Fibroblast of skin of right quadriceps (primary cell): ENCODE data around the gene BIRC5.
"Not testable (repeated sequence)": the region's sequence is repeated elsewhere in the genome, so short reads cannot be mapped to it uniquely, and the experiment has no call there.

Source experiments
- DNase-seq: peaks from one replicate; pipeline ENCODE4 v3.0.0-alpha.2; 2013

The BIRC5 gene

DNA sequence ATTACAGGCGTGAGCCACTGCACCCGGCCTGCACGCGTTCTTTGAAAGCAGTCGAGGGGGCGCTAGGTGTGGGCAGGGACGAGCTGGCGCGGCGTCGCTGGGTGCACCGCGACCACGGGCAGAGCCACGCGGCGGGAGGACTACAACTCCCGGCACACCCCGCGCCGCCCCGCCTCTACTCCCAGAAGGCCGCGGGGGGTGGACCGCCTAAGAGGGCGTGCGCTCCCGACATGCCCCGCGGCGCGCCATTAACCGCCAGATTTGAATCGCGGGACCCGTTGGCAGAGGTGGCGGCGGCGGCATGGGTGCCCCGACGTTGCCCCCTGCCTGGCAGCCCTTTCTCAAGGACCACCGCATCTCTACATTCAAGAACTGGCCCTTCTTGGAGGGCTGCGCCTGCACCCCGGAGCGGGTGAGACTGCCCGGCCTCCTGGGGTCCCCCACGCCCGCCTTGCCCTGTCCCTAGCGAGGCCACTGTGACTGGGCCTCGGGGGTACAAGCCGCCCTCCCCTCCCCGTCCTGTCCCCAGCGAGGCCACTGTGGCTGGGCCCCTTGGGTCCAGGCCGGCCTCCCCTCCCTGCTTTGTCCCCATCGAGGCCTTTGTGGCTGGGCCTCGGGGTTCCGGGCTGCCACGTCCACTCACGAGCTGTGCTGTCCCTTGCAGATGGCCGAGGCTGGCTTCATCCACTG lies at the start of gene BIRC5:
BIRC5 (plus strand) TSS at position 238 of the 690 bp plus-strand sequence; CDS start at position 302, 64 bp downstream.
- peak; percentile 86 for DNase-seq

DNA sequence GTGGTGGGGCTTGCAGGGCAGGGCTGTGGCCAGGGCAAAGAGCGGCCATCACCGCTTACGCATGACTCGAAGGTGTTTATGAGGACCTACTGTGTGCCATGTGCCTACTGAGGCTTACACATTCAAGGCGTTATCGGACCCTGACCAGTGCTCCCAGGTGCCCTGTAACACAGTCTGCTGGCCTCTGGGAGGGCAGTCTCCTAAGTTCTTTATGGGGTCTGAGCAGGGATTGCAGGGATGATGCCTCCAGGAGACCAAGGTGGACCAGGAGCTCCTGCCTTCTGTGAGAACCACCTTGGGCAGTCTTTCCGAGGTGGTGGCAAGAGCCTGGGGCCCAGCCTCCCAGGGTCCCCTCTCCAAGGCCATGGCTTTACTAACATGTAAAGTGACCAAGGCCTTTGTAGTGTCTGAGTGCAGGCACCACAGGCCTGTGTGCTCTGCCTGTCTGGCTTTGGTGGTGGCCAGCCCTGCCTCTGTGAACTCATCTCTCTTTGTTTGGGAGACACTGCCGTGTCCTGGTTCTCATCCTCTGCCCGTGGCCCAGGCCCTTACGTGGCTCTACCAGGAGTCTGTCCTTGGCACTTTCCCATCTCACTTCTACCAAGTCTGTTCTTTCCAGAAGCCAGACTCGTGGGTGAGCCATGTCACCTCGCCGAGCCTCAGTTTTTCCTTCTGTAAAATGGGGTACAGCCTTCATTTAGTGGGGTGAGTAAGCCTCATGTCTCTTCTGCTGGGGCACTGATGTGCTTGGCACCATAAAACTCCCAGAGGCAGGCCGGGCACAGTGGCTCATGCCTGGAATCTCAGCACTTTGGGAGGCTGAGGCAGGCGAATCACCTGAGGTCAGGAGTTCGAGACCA lies 49.1 kb upstream of the BIRC5 start:
- DNase-seq, result no peak

GRCh38 chr17:78166416-78166815 lies 47.6 kb upstream of the BIRC5 start:
- DNase-seq, result no peak

- peak; percentile 44 for DNase-seq
Measured at GRCh38 chr17:78168242-78168902, 45.7 kb upstream of the BIRC5 start, which contains the start of gene SYNGR2. Gene SYNGR2, plus strand, starts transcription at chr17:78168581. Its CDS starts 36 bp downstream, at chr17:78168617.

GRCh38 chr17:78168903-78169793 lies 44.9 kb upstream of the BIRC5 start:
- peak; percentile 19 for DNase-seq

DNA sequence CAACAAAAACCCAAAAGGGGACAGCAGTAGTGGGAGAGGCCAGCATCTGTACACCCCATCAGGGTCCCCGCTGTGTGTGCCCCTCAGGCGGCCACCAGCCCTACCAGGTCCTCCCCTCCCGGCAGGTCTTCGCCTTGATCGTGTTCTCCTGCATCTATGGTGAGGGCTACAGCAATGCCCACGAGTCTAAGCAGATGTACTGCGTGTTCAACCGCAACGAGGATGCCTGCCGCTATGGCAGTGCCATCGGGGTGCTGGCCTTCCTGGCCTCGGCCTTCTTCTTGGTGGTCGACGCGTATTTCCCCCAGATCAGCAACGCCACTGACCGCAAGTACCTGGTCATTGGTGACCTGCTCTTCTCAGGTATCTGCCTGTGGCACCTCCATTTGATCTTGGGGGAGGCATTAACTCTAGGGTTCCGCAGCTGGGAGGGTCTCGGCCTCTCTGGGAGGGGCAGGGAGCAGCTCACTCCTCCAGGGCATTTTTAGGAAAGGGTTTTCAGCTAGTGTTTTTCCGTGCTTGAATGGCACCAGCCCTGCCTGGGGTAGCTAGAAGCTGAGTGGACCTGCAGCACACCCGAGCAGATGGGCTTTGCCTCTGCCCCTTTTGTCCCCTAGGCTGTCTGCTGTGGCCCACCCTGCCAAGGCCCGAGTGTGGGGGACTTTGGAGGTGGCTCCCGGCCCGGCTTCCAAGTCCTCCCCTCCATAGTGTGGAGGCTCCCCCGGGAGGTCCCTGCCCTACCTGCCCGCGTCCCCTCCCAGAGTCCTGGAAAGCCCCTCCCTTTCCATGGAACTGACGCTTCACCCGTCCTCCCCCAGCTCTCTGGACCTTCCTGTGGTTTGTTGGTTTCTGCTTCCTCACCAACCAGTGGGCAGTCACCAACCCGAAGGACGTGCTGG lies 43.1 kb upstream of the BIRC5 start:
- no peak for DNase-seq

DNA sequence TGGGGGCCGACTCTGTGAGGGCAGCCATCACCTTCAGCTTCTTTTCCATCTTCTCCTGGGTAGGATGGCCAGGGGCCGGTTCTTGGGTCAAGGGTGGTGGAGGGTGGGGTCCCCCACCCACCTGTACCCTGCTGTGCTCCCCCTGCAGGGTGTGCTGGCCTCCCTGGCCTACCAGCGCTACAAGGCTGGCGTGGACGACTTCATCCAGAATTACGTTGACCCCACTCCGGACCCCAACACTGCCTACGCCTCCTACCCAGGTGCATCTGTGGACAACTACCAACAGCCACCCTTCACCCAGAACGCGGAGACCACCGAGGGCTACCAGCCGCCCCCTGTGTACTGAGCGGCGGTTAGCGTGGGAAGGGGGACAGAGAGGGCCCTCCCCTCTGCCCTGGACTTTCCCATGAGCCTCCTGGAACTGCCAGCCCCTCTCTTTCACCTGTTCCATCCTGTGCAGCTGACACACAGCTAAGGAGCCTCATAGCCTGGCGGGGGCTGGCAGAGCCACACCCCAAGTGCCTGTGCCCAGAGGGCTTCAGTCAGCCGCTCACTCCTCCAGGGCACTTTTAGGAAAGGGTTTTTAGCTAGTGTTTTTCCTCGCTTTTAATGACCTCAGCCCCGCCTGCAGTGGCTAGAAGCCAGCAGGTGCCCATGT lies 42.3 kb upstream of the BIRC5 start:
- DNase-seq, result not testable (repeated sequence)

DNA sequence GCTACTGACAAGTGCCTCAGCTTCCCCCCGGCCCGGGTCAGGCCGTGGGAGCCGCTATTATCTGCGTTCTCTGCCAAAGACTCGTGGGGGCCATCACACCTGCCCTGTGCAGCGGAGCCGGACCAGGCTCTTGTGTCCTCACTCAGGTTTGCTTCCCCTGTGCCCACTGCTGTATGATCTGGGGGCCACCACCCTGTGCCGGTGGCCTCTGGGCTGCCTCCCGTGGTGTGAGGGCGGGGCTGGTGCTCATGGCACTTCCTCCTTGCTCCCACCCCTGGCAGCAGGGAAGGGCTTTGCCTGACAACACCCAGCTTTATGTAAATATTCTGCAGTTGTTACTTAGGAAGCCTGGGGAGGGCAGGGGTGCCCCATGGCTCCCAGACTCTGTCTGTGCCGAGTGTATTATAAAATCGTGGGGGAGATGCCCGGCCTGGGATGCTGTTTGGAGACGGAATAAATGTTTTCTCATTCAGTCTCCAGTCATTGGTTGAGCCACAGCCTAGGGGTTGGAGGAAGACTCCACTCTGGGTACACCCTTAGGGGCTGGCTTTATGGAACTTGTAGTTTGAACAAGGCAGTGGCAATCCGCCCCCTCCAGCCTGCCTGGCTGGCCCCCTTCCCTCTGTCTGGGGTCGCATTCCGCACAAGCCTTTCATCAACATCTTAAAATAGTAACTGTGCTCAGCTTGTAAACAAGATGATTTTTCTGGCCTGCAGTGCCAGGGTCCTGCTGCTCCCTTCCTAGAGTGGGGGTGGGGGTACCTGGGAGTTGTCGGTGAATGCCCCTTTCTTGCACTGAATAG lies 41.6 kb upstream of the BIRC5 start:
- DNase-seq, result peak; percentile 14

DNA sequence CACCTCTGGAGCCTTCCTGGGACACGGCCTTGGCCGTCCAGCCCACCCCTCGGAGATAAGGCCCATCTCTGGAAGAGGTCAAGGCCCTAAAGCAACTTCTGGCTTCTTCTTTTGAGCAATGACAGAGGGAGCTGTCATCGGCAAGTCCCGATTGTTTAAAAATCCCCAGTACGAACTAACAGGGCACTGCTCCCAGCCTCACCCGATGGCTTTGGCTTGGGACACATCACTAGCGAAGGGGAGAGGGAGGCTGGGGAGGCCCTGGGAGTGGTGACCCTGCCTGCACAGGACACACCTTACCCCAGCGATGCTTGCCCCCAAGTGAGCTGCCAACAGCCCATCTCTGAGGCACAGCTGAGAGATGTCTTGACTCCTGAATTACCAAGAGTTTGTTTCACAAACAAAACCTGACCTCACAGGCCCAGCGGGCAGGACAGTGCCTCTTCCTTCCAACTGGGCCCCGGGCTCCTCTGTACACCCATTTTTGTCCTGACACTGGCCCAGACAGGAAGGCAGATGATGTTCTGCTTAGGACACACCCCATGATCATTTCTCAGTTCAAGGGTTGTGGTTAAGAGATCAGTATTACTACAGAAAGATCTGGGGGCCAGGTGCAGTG lies 40.8 kb upstream of the BIRC5 start:
- DNase-seq, result no peak

DNA sequence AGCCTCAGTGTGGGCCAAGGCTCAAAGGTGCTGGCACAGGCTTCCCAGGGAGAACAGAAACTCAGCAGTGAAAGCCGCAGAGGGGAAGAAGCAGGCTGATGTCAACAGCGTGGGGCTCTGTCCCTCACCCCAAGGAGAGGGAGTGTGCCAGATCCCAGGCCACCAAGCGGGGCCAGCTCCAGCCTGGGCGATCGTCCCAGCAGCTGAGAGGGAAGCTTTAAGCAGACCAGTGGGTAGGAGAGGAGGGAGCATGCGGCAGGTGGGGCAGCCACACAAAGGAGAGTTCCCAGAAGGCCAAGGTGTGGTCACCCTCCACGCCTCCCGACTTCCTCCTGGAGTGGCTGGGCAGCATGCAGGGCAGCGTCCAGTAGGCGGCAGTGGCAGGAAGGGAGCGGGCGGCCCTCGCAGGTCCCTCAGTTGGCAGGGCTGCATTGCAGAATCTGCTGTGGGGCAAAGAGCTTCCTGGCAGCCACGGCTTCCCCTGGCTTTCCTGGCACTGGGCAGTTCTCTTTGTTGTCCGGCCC lies 39.6 kb upstream of the BIRC5 start:
- no peak for DNase-seq

- DNase-seq, result no peak
Measured at GRCh38 chr17:78174870-78175642, 39.0 kb upstream of the BIRC5 start.

- no peak for DNase-seq
Measured at GRCh38 chr17:78175643-78175981, 38.4 kb upstream of the BIRC5 start.

DNA sequence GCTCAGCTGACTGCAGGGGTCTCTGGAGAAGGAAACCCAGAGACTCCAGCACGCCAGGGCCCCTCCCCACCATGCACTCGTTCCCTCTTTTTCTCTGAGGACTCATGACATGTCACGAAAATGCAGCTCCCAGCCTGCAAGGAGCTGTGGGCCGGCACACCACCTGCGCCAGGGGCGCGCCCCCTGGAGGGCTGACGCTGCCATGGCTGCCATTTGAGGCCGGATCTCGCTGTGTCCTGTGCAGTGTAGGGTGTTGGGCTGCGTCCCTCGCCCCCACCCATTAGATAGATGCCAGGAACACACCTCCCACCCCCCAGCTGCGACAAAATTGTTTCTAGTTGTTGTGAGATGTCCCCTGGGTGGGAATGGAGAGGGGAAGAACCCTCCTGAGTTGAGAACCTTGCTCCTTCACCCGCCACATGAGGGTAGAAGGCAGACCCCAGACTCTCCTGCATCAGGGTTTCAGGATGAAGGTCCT lies 37.5 kb upstream of the BIRC5 start:
- peak; percentile 38 for DNase-seq

- peak; percentile 26 for DNase-seq
Measured at GRCh38 chr17:78179372-78179771, 34.7 kb upstream of the BIRC5 start.

- no peak for DNase-seq
Measured at GRCh38 chr17:78180083-78180482, 34.0 kb upstream of the BIRC5 start.

DNA sequence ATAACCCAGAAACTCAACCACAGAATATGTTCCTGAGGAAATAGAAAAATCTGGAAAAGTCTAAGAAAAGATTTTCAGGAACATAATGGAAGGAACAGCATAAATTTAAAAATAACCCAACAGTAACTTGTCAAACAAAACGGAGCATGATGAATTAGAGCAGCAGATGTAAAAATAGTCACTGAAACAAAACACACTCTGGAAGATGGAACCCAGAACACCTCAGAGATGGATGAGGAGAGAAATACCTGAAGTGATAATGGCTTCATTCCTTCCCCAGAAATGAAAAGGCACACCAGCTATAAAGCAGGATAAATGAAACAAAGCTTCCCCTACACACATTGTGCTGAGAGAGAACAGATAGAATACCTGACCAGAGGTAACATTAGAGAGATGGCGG lies 33.5 kb upstream of the BIRC5 start:
- no peak for DNase-seq

DNA sequence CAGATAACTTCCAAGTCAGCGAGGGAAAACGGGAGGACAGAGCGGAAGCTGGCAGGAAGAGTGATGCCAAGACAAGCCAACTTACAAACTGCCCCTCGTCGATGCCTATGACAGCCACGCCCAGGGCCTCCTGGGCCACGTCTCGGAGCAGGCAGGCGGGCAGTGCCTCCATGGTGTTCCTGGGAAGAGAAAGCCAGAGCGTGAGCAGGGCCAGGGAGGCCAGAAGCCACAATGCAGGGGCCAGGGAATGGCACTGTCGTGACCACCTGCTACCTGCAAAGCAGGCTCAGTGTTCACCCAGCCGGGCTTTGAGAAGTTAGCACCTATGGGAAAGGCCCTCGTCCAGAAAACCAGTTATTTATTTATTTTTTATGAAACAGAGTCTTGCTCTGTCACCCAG lies 31.5 kb upstream of the BIRC5 start:
- DNase-seq, result no peak

- DNase-seq, result no peak
Measured at GRCh38 chr17:78183916-78184315, 30.1 kb upstream of the BIRC5 start.
